Karpas-422 (cell line): ENCODE measurements around the gene ADORA2B. TPM values are rescaled to one million over a fixed set of nuclear protein-coding genes. Genes with fewer than 3 reads are reported as not detected.
"Not testable (repeated sequence)": the region's sequence is repeated elsewhere in the genome, so short reads cannot be mapped to it uniquely, and the experiment has no call there.

ENCODE experiments used
- DNase-seq: peaks from one replicate; pipeline ENCODE4 v3.0.0-alpha.2; 2015
- H2AFZ ChIP-seq: fragments of 200-600 bp; sonication (generic); 2 replicates; pipeline ENCODE4 v1.6.1; 2014; ENCODE audit warnings: antibody characterized with exemption, low read length, mixed read lengths
- H3K27ac ChIP-seq: fragments of 200-600 bp; sonication (generic); 2 replicates; pipeline ENCODE4 v1.5.1; 2014; ENCODE audit warnings: mild to moderate bottlenecking, low read length, moderate library complexity
- H3K27me3 ChIP-seq: fragments of 200-600 bp; sonication (generic); 2 replicates; pipeline ENCODE4 v1.6.1; 2014; ENCODE audit warnings: low read length, mixed read lengths
- H3K36me3 ChIP-seq: fragments of 200-600 bp; sonication (generic); 2 replicates; pipeline ENCODE4 v1.6.1; 2014; ENCODE audit warnings: low read length, mixed read lengths; ENCODE audit not compliant: insufficient read depth
- H3K4me1 ChIP-seq: fragments of 200-600 bp; sonication (generic); 2 replicates; pipeline ENCODE4 v1.6.1; 2014; ENCODE audit warnings: mild to moderate bottlenecking, low read length, mixed read lengths
- H3K4me2 ChIP-seq: fragments of 200-600 bp; sonication (generic); 2 replicates; pipeline ENCODE4 v1.6.1; 2014; ENCODE audit warnings: low read length, low read depth, mild to moderate bottlenecking; ENCODE audit not compliant: poor library complexity, severe bottlenecking
- H3K4me3 ChIP-seq: fragments of 200-600 bp; sonication (generic); 2 replicates; pipeline ENCODE4 v1.5.1; 2014; ENCODE audit warnings: mild to moderate bottlenecking, antibody characterized with exemption, low read length, mixed read lengths
- H3K79me2 ChIP-seq: fragments of 200-600 bp; sonication (generic); 2 replicates; pipeline ENCODE4 v1.6.1; 2014; ENCODE audit warnings: mild to moderate bottlenecking, low read length, mixed read lengths
- H3K9ac ChIP-seq: fragments of 200-600 bp; sonication (generic); 2 replicates; pipeline ENCODE4 v1.6.0; 2014; ENCODE audit warnings: low read length
- H3K9me2 ChIP-seq: fragments of 200-600 bp; sonication (generic), shearing (Covaris generic); replicated peaks from 2 replicates; pipeline ENCODE4 v1.6.0; 2014; ENCODE audit warnings: mild to moderate bottlenecking, low read length, moderate library complexity; ENCODE audit not compliant: insufficient read depth
- H3K9me3 ChIP-seq: fragments of 300-700, 200-600 bp; sonication (generic); 2 replicates; pipeline ENCODE4 v1.6.1; 2014; ENCODE audit warnings: low read length, mixed read lengths
- H4K20me1 ChIP-seq: fragments of 200-600 bp; sonication (generic); 2 replicates; pipeline ENCODE4 v1.6.1; 2014; ENCODE audit warnings: mild to moderate bottlenecking, antibody characterized with exemption, low read length, low read depth; ENCODE audit not compliant: insufficient read depth
- total RNA-seq: library from RNA; depleted of rRNA; stranded (reverse); fragments of >200 nt; shearing (Covaris generic); gene quantifications from 2 replicates; pipeline ENCODE4 v1.2.3, GENCODE V29; 2014; ENCODE audit warnings: low replicate concordance; rRNA removed

ADORA2B gene
- total RNA-seq: not detected in 2 replicates

GRCh38 chr17:15944759-15945526, at the start of gene ADORA2B:
Gene ADORA2B (plus strand): TSS chr17:15945130. CDS start chr17:15945249, 119 bp downstream.
- no peaks in the 10 kb centered on the region for H3K27me3 ChIP-seq
- H2AFZ ChIP-seq: no peak within 1 kb of the TSS
- no peaks in the 10 kb centered on the region for H3K36me3 ChIP-seq
- no peak within 1 kb of the TSS for H3K4me3 ChIP-seq
- H3K4me1 ChIP-seq: no peaks in the 10 kb centered on the region
- H3K4me2 ChIP-seq: no peak within 1 kb of the TSS
- no peaks in the 10 kb centered on the region for H3K79me2 ChIP-seq
- H4K20me1 ChIP-seq: no peaks in the 10 kb centered on the region
- H3K27ac ChIP-seq: no peak within 1 kb of the TSS
- DNase-seq: no peak
- no peaks in the 10 kb centered on the region for H3K9me2 ChIP-seq
- H3K9me3 ChIP-seq: no peaks in the 10 kb centered on the region
- H3K9ac ChIP-seq: no peak within 1 kb of the TSS

DNA sequence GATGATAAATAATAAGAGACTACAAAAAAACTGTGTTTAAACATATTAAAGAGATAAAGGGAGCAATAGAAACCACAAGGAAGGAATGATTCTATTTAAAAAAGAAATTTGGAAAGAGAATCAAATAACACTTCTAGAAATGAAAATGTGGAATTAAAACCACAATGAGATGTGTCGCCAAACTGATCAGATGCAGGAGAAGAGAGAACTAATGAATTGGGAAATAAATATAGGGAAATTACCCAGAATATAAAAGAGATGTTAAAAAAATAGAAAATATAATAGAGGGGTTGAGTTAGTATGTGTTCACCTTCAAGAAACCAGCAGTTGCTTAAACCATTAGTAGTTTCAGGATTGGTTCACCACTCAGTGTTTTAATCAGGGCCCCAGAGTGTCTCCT, 48.7 kb upstream of the ADORA2B start:
- Histone ChIP-seq H4K20me1 (no peaks in the 10 kb centered on the region), H3K4me2 (no peak overlapping the region), H2AFZ (no peak overlapping the region), H3K36me3 (no peaks in the 10 kb centered on the region), H3K4me3 (no peak overlapping the region), H3K9ac (no peak overlapping the region), H3K4me1 (peaks cover 15% of the 10 kb centered on the region), H3K27me3 (no peaks in the 10 kb centered on the region), H3K9me2 (no peaks in the 10 kb centered on the region), H3K79me2 (no peaks in the 10 kb centered on the region), H3K27ac (no peak overlapping the region), H3K9me3 (no peaks in the 10 kb centered on the region)
- DNase-seq: no peak

DNA sequence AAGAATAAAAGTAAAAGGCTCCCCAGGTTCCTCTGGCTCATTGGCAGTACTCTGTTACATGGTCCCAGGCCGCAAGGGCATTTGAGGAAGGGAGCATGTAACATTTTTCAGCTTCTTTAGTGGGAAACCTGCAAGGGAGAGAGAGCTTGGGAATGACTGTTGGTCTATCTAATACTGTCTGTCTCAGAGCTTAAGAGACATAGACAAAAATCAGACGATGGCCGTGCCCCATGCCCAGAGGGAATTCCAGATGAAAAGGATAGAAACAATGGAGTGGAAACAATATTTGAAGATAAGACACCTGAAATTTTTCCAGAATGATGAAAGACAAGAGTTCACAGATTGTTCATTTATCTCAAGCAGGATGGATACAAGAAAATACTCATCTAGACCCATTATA, 48.1 kb upstream of the ADORA2B start:
- DNase-seq: no peak
- Histone ChIP-seq H3K9ac (no peak overlapping the region), H3K4me1 (peaks cover 19% of the 10 kb centered on the region), H3K9me3 (no peaks in the 10 kb centered on the region), H4K20me1 (no peaks in the 10 kb centered on the region), H3K79me2 (no peaks in the 10 kb centered on the region), H3K27me3 (no peaks in the 10 kb centered on the region), H2AFZ (no peak overlapping the region), H3K36me3 (no peaks in the 10 kb centered on the region), H3K4me3 (no peak overlapping the region), H3K4me2 (no peak overlapping the region), H3K27ac (no peak overlapping the region), H3K9me2 (no peaks in the 10 kb centered on the region)

GRCh38 chr17:15899596-15899995, 45.3 kb upstream of the ADORA2B start:
- not testable (repeated sequence) for H3K4me3 ChIP-seq, H3K36me3 ChIP-seq, H3K79me2 ChIP-seq, H3K9me3 ChIP-seq, H3K27ac ChIP-seq, H3K27me3 ChIP-seq, H4K20me1 ChIP-seq, DNase-seq, H3K9ac ChIP-seq, H3K9me2 ChIP-seq, H2AFZ ChIP-seq, H3K4me2 ChIP-seq
- H3K4me1 ChIP-seq: peaks cover 25% of the 10 kb centered on the region

- Histone ChIP-seq H3K27me3 (no peaks in the 10 kb centered on the region), H4K20me1 (no peaks in the 10 kb centered on the region), H3K36me3 (no peaks in the 10 kb centered on the region), H2AFZ (no peak overlapping the region), H3K9me2 (no peaks in the 10 kb centered on the region), H3K4me2 (peak overlapping the region; percentile 31), H3K9ac (no peak overlapping the region), H3K79me2 (no peaks in the 10 kb centered on the region), H3K9me3 (no peaks in the 10 kb centered on the region), H3K27ac (no peak overlapping the region), H3K4me3 (no peak overlapping the region), H3K4me1 (peaks cover 25% of the 10 kb centered on the region)
- peak; percentile 66 for DNase-seq
Measured at GRCh38 chr17:15900871-15901270, 44.1 kb upstream of the ADORA2B start.

DNA sequence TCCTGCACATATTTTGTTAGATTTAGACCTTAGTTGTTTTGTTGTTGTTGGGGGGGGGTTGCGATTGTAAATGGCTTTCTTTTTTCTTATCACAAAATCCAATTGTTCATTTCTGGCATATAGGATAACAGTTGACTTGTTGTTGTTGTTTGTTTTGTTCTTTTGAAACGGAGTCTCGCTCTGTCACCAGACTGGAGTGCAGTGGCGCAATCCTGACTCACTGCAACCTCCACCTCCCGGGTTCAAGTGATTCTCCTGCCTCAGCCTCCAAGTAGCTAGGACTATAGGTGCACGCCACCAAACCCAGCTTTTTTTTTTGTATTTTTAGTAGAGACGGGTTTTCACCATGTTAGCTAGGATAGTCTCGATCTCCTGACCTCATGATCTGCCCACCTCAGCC, 39.7 kb upstream of the ADORA2B start:
- H3K27me3 ChIP-seq, H3K27ac ChIP-seq, H3K36me3 ChIP-seq, H3K9me2 ChIP-seq, H3K79me2 ChIP-seq, H3K4me3 ChIP-seq, H3K4me2 ChIP-seq, H3K9ac ChIP-seq, H3K9me3 ChIP-seq, H2AFZ ChIP-seq, DNase-seq, H4K20me1 ChIP-seq: not testable (repeated sequence)
- peaks cover 18% of the 10 kb centered on the region for H3K4me1 ChIP-seq

- Histone ChIP-seq H3K9ac (no peak overlapping the region), H3K9me2 (no peaks in the 10 kb centered on the region)
- no peak for DNase-seq
Measured at GRCh38 chr17:15907290-15907689, 37.6 kb upstream of the ADORA2B start.

DNA sequence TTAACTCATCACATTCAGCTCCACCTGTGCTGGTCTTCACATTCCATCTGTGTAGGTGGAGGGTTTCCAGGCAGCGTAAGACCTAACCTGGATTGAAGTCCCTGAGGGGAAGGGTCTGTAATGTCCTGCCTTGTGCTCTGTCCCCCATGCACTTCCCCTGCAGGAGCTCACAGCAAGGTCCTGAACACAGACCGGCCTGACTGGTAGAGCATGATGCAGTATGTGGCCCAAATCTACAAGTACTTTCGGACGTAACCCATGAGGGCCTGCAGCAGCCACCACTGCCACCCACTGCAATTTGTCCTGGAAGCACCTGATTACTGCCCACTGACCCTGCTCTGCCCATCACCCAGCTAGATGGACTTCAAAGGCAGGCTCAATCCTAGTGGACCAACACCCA, 36.6 kb upstream of the ADORA2B start:
- H3K27ac ChIP-seq: no peak overlapping the region
- no peaks in the 10 kb centered on the region for H3K79me2 ChIP-seq
- H3K36me3 ChIP-seq: no peaks in the 10 kb centered on the region
- no peak for DNase-seq
- no peaks in the 10 kb centered on the region for H3K27me3 ChIP-seq
- H3K9ac ChIP-seq: no peak overlapping the region
- no peaks in the 10 kb centered on the region for H4K20me1 ChIP-seq
- H3K9me3 ChIP-seq: no peaks in the 10 kb centered on the region
- H3K9me2 ChIP-seq: no peaks in the 10 kb centered on the region
- H3K4me3 ChIP-seq: no peak overlapping the region
- no peak overlapping the region for H2AFZ ChIP-seq
- peaks cover 1% of the 10 kb centered on the region for H3K4me1 ChIP-seq
- H3K4me2 ChIP-seq: no peak overlapping the region

More at GRCh38 chr17:15907290-15907689, 37.6 kb upstream of the ADORA2B start:
- no peaks in the 10 kb centered on the region for H3K36me3 ChIP-seq
- H4K20me1 ChIP-seq: no peaks in the 10 kb centered on the region
- H3K27me3 ChIP-seq: no peaks in the 10 kb centered on the region
- no peak overlapping the region for H3K4me2 ChIP-seq
- no peak overlapping the region for H3K4me3 ChIP-seq
- H3K79me2 ChIP-seq: no peaks in the 10 kb centered on the region
- H3K4me1 ChIP-seq: peaks cover 6% of the 10 kb centered on the region
- H2AFZ ChIP-seq: no peak overlapping the region
- H3K9me3 ChIP-seq: no peaks in the 10 kb centered on the region
- no peak overlapping the region for H3K27ac ChIP-seq
